D721Med (cell line): ENCODE measurements around the gene KRT81.

ENCODE experiments used
- DNase-seq: peaks from one replicate; pipeline ENCODE4 v3.0.0; 2011; ENCODE audit warnings: low spot score; ENCODE audit not compliant: insufficient read length
- FAIRE-seq: peaks from 2 replicates; lab custom pipeline; 2011; peaks lifted over from hg19 to GRCh38; lab: Jason Lieb, UNC
- CTCF ChIP-seq: IDR thresholded peaks from 2 replicates; pipeline ENCODE4 v1.5.1; 2012; ENCODE audit warnings: mild to moderate bottlenecking, control low read depth; ENCODE audit not compliant: insufficient read depth; ENCODE audit errors: missing control alignments

The KRT81 gene

GRCh38 chr12:52249511-52250047 is 41.8 kb downstream of the KRT81 start:
- no peak for FAIRE-seq

GRCh38 chr12:52248541-52249461 is 42.5 kb downstream of the KRT81 start:
- DNase-seq (no peak), FAIRE-seq (no peak)
- TF ChIP-seq CTCF: no peak

More at GRCh38 chr12:52249511-52250047, 41.8 kb downstream of the KRT81 start:
- DNase-seq: no peak
- TF ChIP-seq CTCF: no peak

GRCh38 chr12:52247622-52248540 is 43.5 kb downstream of the KRT81 start:
- TF ChIP-seq CTCF: no peak
- no peak for DNase-seq
- FAIRE-seq: no peak

GRCh38 chr12:52246720-52247621 is 44.4 kb downstream of the KRT81 start:
- FAIRE-seq (no peak), DNase-seq (no peak)
- no peak for TF ChIP-seq CTCF

GRCh38 chr12:52245962-52246569 is 45.3 kb downstream of the KRT81 start:
- TF ChIP-seq CTCF: no peak
- DNase-seq (no peak), FAIRE-seq (no peak)
